Islet precursor cell (in vitro differentiated cells): ENCODE data around the gene MAP4K2.
A peak's percentile ranks its signal among the peaks of the same experiment; 100 is the strongest.

Experiments used
- DNase-seq: peaks from one replicate; pipeline ENCODE4 v3.0.0-alpha.2; 2018

MAP4K2 gene

DNA sequence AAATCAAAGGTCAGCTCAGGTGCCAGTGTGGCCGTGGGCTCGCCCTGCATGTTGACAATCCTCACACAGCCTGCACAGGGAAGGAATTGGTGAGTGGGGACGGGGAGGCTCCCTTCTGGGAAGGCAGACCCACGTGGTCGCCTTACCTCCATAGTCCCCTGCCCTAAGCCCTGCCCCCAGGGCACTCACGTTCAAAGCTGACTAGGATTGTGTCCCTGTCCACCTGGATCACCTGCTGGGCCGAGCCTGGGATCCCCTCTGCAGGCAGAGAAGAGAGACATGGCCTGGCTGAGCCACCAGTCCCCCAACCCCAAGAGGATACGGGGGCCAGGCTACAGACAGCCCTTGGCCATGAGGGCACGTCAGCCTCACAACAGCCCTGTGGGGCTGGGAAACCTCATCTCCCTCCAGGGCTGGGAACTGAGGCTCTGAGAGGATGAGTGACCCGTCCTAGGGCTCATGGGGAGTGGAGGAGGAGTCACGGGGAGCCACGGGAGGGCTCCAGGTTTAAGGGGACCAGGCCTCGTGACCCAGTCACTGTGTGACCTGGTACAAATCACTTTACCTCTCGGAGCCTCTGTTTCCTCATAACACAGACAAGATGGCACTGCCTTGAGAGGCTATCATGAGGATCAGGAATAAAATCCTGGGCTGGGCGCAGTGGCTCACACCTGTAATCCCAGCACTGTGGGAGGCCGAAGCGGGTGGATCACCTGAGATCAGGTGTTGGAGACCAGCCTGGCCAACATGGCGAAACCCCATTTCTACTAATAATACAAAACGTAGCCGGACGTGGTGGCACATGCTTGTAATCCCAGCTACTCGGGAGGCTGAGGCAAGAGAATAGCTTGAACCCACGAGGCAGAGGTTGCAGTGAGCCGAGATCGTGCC, 12.6 kb downstream of the MAP4K2 start:
- no peak for DNase-seq

DNA sequence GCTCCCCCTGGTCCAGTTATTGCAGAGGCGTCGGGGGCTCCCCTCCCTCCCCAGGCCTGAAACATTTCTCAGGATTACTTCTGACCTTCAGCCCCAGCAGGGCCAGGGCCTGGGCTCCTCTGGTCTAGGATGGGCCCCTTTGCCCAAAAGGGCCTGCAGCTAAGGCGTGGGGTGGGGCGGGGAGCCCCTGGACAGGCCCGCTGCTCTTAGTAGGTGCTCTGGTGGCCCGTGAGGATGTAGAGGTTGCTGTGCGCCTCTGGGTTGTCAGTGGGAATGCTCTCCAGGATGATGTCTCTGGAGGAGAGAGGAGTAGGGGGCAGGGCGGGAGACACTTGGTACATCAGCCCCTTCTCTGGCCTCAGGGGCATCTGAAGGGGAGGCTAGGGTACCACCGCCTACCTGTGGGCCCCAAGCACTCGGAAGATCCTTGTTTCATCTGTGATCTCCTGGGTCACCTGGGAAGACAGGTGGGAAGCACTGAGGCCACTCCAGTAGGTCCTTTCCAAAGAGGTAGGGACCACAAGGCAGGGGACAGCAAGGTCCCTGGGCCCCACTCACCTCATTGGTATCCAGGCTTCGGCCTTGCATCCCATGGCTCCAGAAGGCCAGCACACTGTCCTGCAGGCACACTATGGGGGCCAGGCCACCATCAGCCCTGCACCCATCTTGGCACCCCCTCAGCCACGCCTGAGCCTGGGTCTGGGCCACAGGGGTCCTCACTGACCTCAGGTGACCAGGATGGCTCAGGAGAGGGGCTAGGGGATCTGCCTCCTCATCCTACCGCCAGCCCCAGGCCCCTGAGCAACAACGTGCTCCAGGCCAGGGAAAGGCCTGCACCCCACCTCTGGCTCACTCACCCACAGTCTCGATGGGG, 13.4 kb downstream of the MAP4K2 start:
- DNase-seq: no peak

DNA sequence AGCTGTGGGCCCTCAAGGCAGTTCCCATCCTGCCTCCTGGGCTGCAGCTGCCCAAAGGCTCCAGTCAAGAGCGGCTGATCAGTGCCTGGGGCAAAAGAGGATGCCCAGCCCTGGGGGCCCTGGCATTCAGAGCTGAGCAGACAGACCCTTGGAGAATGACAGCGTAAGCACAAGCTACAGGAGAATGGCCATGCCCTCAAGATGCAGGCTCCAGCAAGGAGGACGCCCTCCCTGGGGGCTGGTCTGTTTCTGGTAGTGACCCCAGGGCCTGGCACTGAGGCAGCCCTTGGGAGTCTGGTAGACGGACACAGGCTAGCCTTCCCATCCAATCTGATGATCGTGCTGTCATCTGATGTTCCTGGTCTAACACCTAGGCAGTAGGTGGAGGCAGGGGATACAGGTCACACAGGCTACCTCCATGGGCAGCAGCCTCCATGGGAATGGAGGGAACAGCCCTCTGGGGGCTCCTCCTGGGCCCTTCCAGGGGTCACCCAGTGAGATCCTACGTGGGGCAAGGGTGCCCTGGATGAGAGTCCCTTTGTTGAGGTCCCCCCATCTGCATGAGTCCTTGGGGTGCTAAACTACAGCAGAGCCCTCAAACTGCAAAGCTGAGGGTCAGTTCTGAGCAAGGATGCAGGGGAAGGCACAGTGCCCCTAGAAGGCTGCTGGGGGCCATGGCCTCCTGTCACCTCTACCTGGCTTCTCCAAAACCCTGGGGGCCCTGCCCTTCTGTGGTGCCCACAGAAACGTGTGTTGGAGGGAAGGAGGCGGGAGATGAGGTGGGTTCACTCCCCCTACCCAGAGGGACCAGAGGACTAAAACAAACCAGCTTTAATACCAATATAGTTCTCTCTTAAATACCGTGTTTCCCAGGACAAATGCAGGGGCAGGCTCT, 14.4 kb downstream of the MAP4K2 start:
- DNase-seq: no peak

DNA sequence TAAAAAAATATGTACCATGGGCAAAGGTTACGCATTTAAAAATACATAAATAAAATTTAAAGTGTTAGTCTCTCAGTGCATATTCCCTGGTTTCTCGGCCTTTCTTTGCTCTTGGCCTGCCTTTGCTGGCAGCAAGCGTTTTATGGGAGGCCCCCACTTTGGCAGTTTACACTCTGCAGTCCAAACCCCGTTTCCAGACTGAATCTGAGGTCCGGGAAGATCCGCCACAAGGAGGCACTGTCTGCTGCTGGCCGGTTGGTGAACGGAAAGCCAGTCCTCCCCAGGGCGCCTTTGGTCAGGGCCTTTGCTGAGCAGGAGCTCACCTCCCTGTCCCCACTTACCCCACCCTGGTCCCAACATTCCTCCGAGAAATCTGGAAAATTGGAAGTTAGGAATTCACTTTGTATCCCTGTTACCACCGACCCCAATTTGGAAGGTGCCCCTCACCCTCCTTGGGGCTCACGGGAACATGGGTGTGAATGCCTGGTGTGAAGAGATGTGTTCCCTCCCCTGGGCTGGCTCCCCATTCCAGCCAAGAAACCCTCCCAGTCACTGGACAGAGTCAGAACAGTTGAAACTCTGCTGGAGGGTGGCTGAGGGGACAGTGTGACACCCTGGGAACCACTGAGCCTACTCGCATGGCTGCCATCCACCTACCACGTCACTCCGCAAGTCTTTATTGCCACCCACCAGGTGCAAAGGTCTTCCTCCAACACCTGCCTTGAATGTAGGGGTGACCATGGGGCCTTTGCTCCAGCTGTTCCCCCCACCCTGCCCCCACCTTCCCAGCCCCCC, 15.3 kb downstream of the MAP4K2 start:
- peak; percentile 75 for DNase-seq

DNA sequence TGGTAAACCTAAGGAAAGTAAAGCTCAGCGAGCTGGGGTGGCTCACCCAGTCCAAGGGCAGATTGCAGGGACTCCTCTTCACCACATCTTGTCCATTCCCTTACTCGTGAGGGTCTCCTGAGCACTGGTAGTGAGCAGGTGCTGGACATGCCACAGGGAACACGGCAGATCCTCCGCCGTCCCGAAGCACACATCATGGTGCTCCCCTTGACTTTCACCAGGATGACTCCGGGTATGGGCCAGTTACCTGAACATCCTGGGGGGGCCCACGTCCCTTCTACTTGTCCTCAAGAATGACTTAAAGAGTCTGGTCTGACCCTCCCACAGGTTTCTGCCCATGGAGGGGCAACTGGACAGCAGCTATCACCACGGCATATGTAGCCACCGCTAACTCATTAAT, 16.7 kb downstream of the MAP4K2 start:
- DNase-seq: no peak

DNA sequence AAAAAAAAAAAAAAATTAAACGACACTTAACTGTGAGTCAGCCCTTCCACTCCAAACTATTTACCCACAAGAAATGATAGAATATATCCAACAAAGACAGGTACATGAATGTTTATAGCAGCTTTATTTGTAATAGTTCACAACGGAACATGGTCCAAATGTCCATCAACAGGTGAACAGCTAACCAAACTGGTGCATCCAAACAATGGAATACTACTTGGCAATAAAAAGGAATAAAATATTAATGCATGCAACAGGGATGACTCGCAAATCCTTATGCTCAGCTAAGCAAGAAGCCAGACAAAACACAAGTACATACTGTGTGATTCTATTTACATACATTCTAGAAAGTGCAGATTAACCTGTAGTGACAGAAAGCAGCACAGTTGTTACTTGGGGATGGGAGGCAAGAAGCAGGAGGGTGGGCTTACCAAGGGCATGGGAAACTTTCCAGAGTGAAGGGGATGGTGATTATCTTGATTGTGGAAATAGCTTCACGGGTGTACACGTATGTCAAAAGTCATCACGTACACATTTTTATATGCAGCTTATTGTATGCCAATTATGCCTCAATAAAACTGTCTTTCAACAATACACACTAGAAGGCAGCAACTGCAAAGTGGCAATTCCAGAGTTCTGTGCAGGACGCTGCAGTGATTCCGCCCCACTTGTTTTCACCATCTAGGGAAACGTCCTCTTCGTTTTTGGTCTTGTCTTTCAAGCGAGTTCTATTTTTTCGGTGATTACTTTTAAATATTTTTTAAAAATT, 18.0 kb downstream of the MAP4K2 start:
- no peak for DNase-seq

DNA sequence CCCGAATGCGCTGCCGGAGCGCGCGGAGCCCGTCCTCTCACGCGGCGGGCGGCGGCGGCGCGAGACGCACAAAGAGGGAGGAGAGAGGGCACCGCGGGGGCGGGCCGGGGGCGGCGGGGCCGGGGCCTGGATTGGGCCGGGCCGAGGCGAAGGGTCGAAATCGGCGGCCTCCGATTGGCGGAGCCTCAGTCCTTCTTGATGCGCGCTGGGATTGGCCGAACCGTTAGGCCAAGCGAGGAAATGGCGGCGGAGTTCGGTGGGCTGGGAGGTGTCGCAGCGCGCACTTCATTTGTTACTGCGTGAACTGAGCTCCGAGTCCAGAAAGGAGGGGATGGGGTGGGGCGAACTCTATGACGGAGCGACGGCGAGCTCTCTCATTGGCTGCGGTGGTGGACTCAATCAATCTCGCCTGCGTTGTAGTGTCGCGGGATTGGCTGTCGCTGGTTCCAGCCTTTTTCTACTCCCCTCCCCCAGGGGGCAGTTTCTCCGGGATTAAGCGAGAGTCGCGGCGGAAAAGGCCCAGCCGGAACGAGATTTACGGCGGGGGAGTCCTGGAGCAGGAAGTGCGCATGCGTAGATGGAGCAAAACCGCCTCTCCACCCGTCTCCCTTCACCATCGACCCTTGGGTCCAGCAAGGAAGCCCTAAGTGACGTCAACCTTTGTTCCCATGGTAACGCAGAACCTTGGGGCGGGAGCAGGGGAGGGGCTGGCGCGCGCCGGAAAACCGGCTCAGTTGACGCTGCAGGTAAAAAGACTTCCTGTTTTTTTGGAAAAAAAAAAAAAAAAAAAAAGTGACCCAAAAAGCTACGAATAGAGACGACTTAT, 24.3 kb downstream of the MAP4K2 start, which contains the start of gene SF1:
SF1 (minus strand) TSS at position 70 of the 826 bp plus-strand sequence. CDS start 150 bp downstream, outside the sequence.
- peak; percentile 100 for DNase-seq

DNA sequence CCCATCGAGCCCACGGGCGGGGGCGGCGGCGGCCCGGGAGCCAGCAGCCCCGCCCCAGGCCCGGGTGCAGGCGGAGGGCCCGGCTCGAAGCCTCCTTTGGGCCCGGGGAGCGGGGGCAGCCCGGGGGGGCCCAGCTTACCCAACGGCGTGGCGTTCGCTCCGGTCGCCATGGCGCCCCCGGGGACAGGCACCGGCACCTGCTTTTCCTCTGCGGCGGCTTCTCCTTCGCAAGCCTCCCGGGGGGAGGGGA, 24.9 kb downstream of the MAP4K2 start:
- DNase-seq: no peak

DNA sequence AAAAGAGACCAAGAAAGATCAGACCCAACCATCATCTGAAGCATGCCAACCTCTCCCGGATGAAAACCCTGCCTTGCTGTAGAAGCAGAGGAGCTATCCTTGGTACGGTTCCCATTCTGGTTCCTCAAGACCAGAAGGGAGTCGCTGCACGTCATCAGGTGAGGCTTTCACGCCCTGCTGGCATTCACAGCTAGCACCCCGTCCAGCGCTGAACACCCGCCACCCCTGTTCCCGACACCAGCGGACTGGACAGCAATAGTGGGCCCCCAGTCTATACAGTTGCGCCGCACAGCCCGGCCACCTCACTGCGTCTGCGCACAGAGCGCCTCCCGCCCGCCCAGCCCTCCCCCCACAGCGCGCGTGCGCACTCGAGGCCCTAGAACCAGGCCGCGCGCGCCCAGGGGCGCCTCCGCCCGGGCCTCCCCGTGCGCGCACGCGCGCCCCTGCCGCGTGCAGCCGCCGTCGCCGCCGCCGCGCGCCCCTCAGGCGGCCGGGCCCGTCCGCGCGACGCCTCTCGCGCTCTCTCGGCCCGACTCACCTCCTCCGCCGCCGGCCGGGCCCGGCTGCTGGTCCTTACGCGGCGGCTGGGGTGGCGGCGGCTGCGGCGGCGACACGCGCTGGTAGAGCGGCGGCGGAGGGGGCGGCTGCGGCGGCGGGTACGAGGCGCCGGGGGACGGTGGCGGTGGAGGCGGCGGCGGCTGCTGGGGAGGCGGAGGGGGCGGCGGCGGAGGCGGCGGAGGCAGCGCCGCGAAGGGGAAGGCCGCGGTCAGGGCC, 25.4 kb downstream of the MAP4K2 start:
- DNase-seq: peak; percentile 80

DNA sequence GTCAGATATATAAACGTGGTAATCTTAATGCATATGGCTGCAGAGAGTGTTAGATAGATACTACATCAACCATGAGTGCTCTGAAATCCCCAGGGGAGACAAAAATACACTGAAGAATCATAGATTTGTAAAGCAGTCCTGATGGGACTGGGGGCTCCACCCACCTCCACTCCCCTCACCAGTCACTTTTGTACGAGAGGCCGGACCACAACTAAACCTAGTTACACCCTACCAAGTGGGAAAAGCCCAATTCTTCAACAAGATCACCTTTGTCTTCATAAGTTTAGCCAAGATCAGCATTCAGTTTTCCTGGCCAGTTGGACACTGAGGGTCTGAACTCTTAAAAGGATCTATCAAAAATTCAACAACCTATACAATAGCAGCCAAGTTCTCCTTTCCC, 26.1 kb downstream of the MAP4K2 start:
- DNase-seq: no peak

DNA sequence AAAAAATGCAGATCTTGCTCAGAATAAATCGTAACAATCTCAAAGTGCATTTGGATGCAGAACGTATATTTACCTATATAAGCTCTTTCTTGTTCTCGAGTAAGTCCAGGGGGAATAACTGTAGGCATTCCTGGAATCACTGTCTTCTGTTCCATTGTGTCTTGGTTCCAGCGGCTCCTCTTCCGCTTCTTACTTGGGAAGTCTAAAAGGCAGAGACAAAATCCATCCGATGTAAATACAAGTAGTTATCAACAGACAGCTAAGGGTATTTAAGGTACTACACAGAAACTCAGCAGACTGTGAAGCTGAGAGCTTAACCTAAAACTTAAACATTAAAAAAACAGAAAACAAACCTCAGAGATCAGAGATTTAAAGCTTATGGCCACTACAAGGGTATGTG, 26.6 kb downstream of the MAP4K2 start:
- no peak for DNase-seq

DNA sequence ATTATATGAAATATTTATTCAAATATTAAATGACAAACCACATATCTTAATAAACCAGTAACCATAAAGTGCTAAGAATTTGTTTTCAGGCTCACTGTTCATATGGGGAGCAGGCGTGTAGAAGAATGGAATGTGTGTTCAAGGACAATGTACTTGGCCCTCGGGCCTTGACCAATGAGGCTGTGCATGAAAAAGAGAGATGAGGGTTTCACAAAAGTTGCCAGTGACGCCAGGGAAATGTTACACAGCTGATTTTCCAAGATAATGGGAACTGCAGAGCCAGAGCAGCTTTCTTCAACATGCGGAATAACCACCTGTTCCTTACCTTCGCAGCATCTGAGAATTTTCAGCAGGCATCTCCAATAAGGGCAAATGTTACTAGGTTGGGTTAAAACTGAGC, 28.9 kb downstream of the MAP4K2 start:
- no peak for DNase-seq

DNA sequence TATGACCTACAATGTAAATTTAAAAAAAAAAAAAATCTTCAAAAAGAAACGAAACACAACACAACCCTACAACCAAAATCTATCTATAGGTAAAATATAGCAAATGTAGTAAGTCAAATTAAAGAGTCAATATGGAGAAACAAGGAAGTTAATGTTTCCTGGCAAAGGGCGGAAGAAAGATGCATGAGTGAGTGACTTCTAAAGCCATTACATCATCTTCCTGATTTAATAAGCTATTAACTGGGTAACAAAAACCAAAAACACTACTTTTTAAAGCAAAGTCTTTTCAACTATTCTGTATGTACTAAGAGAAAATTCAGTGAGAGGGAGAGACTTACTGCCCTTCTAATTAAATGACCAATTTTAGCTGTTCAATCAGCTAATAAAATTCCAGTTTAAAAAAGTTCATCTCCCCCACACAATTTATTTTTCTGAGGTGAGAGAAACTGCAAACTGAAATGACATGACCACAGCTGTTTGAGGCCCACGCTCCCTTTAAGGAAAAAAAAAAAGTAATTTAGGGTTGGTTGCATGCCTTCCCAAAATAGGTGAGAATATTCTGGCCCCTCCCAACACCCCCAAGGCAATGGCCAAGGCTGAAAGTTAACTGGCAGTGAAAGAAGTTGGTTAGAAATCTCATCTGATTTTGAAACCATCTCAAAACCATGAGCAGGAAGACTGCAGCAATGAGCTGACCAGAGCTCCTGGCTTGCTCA, 30.6 kb downstream of the MAP4K2 start:
- DNase-seq: no peak

DNA sequence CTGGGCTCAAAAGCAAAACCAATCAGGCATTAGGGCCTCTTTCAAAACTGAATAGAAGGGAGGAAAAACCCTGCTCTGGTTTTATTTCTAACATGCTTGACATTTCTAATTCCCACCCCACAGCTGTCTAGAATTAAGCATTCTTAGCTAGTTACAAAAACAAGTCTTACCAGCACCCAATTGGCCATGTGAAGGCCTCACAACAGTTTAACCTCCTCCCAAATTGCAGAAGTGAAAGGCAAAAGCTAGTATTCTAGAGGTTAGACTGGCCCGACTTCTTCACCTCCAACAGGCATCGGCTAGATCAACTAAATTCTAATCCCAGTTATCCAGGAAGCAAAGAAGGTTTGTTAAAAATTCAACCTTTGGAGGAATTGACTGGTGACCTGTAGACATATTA, 31.2 kb downstream of the MAP4K2 start:
- DNase-seq: no peak

DNA sequence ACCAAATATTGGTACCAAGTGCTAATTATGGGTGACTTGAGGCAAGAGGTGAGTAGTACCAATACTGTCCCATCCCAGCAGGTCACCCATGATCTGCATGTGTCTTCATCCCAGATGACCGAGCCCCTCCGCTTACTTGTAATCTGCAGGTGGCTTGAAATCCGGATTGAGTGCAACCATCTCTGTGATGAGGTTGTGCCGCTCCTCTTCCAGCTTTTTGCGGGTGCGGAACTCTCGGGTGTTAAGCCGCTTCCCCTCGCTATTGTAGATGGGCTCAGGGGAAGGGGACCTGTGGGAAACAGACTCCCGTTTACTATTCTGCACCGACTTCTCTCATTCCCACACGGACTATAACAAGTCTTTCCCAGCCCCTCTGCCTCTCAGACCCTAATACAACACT, 32.9 kb downstream of the MAP4K2 start:
- DNase-seq: no peak

DNA sequence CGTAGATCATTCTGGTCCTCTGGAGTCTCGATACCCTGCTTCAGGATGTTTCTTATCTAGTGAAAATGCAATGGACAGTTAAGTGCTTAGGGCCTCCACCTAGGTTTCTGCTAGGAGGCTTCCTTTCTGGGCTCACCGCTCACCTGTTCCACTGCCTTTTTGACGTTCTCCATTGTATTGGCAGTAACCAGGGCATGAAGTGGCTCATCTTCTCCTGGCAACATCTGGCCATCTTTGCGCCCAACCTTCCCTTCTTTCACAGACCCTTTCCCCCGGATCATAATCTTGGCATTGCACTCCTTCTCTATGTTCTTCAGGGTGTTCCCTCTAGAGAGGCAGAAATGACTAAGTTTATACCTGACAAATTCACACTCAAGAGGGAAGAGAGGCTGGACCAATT, 33.7 kb downstream of the MAP4K2 start:
- no peak for DNase-seq

DNA sequence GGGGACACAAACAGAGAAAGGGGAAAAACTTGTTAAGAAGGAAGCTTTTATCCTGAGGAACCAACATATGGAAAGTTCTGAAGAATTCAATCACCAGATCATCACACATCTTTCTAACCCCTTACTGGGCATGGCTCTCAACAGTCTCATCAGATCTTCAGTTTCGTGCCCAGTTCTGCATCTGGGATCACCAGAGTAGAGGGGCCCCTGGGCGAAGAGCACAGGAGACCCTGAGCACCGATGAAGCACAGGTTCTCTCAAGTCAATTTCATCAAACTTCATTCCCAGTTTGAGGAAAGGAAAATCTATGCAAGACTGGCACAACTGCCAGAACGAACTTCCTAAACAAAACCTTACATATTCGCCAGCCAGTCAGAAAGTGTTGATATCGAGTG, 34.7 kb downstream of the MAP4K2 start:
- no peak for DNase-seq

DNA sequence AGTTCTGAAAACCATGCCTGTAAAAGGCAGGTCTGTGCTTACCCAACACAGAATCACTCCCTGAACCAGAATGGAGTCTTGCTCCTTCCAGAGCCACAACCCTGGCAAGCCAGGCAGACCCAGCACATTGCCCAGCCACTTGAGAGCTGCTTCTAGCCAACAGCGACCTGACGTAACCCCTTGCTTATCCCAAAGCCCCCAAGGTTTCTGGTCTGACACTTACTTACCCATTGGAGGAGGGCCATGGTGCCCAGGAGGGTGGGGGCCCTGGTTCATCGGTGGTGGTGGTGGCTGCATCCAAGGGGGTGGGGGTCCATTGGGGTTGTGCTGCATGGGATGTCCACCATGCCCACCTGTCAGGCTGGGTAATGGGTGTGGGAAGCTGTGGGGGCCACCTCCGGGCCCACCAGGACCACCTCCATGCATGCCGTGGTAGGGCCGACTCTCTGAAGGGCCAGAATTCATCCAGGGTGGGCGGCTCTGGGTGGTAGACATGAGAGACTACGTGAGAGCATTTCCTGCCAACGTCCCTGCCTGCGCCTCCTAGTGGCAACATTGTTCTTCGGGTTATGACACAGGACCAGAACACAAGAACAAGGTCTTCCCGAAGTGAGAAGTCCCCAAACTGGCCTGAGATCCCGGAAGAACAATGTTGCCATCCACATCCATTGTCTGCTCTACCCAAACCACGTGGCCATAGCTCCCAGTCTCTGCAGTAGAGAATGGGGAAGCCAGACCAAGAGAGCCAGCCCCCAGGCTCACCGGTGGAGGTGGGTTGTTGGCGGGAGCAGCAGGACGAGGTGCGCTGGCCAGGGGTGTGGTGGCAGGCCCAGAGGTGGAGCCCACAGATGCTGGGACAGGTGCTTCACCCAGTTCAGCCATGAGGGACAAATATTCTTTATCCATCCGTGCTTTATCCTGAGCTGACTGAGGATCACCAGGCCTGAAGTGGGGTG, 35.4 kb downstream of the MAP4K2 start:
- peak; percentile 88 for DNase-seq
